Upper lobe of left lung (tissue), 6 donors: ENCODE measurements around the gene TMEM132C. TPM values are rescaled to one million over a fixed set of nuclear protein-coding genes. Genes with fewer than 3 reads are reported as not detected.

Source experiments
- ATAC-seq, 2 donors: fragments of 200-7000 bp; cut with Tn5 transposase; one replicate each; pipeline ENCODE4 v1.9.1; 2022; ENCODE audit warnings: mild to moderate bottlenecking in 2 of 2, moderate library complexity in 2 of 2; ENCODE audit not compliant: low FRiP score in 2 of 2
- DNase-seq, 2 donors: peaks; one replicate each; pipeline ENCODE4 v3.0.0-alpha.2; 2019 to 2020
- H3K27ac ChIP-seq, 4 donors: fragments of 200-600 bp; sonication (generic); one replicate each; pipeline ENCODE4 v1.5.1; 2016 to 2019
- H3K27me3 ChIP-seq, 4 donors: fragments of 200-600 bp; sonication (generic); one replicate each; pipeline ENCODE4 v1.5.1; 2017 to 2019
- H3K36me3 ChIP-seq, 4 donors: fragments of 200-600 bp; sonication (generic); one replicate each; pipeline ENCODE4 v1.5.1; 2016 to 2019
- H3K4me1 ChIP-seq, 4 donors: fragments of 200-600 bp; sonication (generic); one replicate each; pipeline ENCODE4 v1.5.1; 2018 to 2019
- H3K4me3 ChIP-seq, 4 donors: fragments of 200-600 bp; sonication (generic); one replicate each; pipeline ENCODE4 v1.5.1; 2017 to 2019; ENCODE audit warnings: mild to moderate bottlenecking in 2 of 4, moderate library complexity in 1 of 4
- H3K9me3 ChIP-seq, 4 donors: fragments of 200-600 bp; sonication (generic); one replicate each; pipeline ENCODE4 v1.5.1; 2018 to 2019
- EP300 ChIP-seq, 4 donors: sonication (generic); formaldehyde crosslinking; IDR thresholded peaks; one replicate each; pipeline ENCODE4 v1.5.1; 2017; ENCODE audit warnings: antibody characterized with exemption in 4 of 4, control low read depth in 2 of 4
- POLR2A ChIP-seq, 4 donors: fragments of 450-650 bp; IDR thresholded peaks; one replicate each; pipeline ENCODE4 v1.5.1; 2016 to 2017; ENCODE audit warnings: antibody characterized with exemption in 4 of 4, mild to moderate bottlenecking in 2 of 4
- POLR2AphosphoS5 ChIP-seq, 2 donors: sonication (generic); formaldehyde crosslinking; IDR thresholded peaks; one replicate each; pipeline ENCODE4 v1.5.1; 2017; ENCODE audit warnings: antibody characterized with exemption in 2 of 2
- WGBS, 2 donors: methylation state at CpG; one replicate each; pipeline ENCODE4 v1.1.5; 2017 to 2018; 5-methylcytosine and 5-hydroxymethylcytosine counted together
- total RNA-seq, 6 donors: library from RNA; depleted of rRNA in 4 of 6; stranded (reverse); fragments of >200 nt in 4 of 6; gene quantifications; one replicate each; pipeline versions ENCODE4 v1.1.0 to v1.2.1, GENCODE V29; 2016 to 2021
- TF ChIP-seq, protein P1 (sequence below), 6 experiments: fragments of 450-650 bp in 4 of 6; fragments of 200-600 bp in 2 of 6; sonication (generic) in 2 of 6; IDR thresholded peaks; one replicate each; pipeline ENCODE4 v1.5.1; 2016 to 2019; ENCODE audit warnings: antibody characterized with exemption in 6 of 6
- donor health status: DM: no; HTN: no; CAD: no; lungs with moderate emphysema.
- donor health status: DM: no; HTN: yes; CAD: no; lungs with severe emphysema.

Gene TMEM132C
- total RNA-seq: 1 to 10 TPM in 4 of 6 donors, under 1 TPM in 2; under 0.01 to 2.2 (median 1.1) TPM

DNA sequence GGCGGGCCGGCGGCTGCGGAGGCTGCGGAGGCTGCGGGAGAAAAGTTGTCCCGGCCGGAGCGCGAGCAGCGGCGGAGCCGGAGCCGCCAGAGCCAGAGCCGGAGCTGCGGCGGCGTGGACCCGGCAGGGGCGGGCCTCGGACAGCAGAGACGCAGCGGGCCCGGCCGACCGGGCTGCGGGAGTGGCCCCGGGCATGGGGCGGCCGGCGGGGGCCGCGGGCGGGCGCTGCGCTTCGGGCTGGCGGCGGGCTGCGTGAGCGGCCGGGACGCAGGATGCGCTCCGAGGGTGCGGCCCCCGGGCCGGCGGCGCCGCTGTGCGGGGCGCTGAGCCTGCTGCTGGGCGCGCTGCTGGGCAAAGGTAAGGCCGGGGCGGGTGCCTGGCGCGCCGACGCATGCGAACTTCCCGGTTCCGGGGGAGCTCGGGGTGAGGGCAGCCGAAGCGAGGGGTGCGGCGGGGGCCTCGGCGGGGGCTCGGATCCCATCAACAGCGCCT is at the start of gene TMEM132C:
TMEM132C (plus strand) TSS at position 40 of the 492 bp plus-strand sequence; CDS start at position 273, 233 bp downstream.
- Histone ChIP-seq H3K27ac (no peak within 1 kb of the TSS), H3K4me1 (peaks cover 0 to 20% (median 14%) of the 10 kb centered on the region in 4 donors), H3K36me3 (no peaks in the 10 kb centered on the region), H3K4me3 (peak within 1 kb of the TSS in 3 of 4 donors; percentile 27 to 41 (median 34)), H3K27me3 (peaks cover 0 to 24% (median 8%) of the 10 kb centered on the region in 4 donors), H3K9me3 (no peaks in the 10 kb centered on the region)
- TF ChIP-seq POLR2AphosphoS5 (IDR thresholded peaks at IDR 0.05) (no peak), EP300 (IDR thresholded peaks at IDR 0.05) (no peak), POLR2A (IDR thresholded peaks at IDR 0.05) (no peak)
- TF ChIP-seq, protein P1, sequence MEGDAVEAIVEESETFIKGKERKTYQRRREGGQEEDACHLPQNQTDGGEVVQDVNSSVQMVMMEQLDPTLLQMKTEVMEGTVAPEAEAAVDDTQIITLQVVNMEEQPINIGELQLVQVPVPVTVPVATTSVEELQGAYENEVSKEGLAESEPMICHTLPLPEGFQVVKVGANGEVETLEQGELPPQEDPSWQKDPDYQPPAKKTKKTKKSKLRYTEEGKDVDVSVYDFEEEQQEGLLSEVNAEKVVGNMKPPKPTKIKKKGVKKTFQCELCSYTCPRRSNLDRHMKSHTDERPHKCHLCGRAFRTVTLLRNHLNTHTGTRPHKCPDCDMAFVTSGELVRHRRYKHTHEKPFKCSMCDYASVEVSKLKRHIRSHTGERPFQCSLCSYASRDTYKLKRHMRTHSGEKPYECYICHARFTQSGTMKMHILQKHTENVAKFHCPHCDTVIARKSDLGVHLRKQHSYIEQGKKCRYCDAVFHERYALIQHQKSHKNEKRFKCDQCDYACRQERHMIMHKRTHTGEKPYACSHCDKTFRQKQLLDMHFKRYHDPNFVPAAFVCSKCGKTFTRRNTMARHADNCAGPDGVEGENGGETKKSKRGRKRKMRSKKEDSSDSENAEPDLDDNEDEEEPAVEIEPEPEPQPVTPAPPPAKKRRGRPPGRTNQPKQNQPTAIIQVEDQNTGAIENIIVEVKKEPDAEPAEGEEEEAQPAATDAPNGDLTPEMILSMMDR (IDR thresholded peaks at IDR 0.05): no peak
- peak in 1 of 2 donors; percentile 45 for ATAC-seq
- DNase-seq: peak in 1 of 2 donors; percentile 85
- 20% methylated on average over 8 of the region's 73 CpGs; no CpG with 5 or more reads in 1 of the 2 donors for WGBS, 2 donors

DNA sequence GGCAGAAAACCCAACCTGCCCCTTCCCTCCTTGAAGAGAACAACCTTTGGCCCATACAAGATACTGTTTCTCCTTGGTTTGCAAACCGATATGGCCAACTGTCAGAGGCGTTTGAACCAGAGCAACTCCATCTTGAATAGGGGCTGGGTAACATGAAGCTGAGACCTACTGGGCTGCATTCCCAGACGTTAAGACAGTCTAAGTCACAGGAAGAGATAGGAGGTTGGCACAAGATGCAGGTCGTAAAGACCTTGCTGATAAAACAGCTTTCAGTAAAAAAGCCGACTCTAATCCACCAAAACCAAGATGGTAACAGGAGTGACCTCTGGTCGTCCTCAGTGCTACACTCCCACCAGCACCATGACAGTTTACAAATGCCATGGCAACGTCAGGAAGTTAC is 42.7 kb upstream of the TMEM132C start:
- no peak for ATAC-seq
- Histone ChIP-seq H3K27me3 (no peaks in the 10 kb centered on the region), H3K36me3 (no peaks in the 10 kb centered on the region), H3K27ac (no peak overlapping the region), H3K4me3 (no peak overlapping the region), H3K9me3 (no peaks in the 10 kb centered on the region), H3K4me1 (no peaks in the 10 kb centered on the region)
- WGBS, 2 donors: 64 to 67% methylated on average over 7 of the region's 7 CpGs
- no peak for DNase-seq
- TF ChIP-seq EP300 (IDR thresholded peaks at IDR 0.05) (no peak), POLR2AphosphoS5 (IDR thresholded peaks at IDR 0.05) (no peak), POLR2A (IDR thresholded peaks at IDR 0.05) (no peak)
- TF ChIP-seq, protein P1 (IDR thresholded peaks at IDR 0.05): no peak

DNA sequence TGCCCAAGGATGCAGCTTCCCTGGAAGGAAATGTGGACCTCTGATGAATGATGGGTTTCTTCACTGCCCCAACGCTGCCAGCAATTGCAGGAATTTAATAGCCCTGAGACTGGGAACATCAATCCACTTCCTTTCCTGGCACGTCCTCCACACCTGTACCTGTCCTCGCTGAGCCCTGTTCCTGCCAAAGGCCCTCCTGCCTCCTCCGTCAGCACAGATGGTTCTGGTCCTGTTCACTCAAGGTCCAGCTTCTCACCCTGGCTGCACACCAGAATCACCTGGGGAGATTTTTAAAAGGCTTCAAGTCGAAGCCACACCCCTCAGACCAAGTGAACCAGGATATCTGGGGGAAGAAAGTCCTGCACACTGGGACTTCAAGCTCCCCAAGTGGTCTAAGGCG is 38.4 kb upstream of the TMEM132C start:
- TF ChIP-seq EP300 (IDR thresholded peaks at IDR 0.05) (no peak), POLR2AphosphoS5 (IDR thresholded peaks at IDR 0.05) (no peak), POLR2A (IDR thresholded peaks at IDR 0.05) (no peak)
- TF ChIP-seq, protein P1 (IDR thresholded peaks at IDR 0.05): no peak
- no peaks in the 10 kb centered on the region for H3K4me1 ChIP-seq
- no peak overlapping the region for H3K4me3 ChIP-seq
- H3K9me3 ChIP-seq: no peaks in the 10 kb centered on the region
- H3K27ac ChIP-seq: no peak overlapping the region
- WGBS, 2 donors: 64 to 67% methylated on average over 6 of the region's 6 CpGs
- no peak for ATAC-seq
- H3K36me3 ChIP-seq: no peaks in the 10 kb centered on the region
- DNase-seq: no peak
- H3K27me3 ChIP-seq: no peaks in the 10 kb centered on the region

DNA sequence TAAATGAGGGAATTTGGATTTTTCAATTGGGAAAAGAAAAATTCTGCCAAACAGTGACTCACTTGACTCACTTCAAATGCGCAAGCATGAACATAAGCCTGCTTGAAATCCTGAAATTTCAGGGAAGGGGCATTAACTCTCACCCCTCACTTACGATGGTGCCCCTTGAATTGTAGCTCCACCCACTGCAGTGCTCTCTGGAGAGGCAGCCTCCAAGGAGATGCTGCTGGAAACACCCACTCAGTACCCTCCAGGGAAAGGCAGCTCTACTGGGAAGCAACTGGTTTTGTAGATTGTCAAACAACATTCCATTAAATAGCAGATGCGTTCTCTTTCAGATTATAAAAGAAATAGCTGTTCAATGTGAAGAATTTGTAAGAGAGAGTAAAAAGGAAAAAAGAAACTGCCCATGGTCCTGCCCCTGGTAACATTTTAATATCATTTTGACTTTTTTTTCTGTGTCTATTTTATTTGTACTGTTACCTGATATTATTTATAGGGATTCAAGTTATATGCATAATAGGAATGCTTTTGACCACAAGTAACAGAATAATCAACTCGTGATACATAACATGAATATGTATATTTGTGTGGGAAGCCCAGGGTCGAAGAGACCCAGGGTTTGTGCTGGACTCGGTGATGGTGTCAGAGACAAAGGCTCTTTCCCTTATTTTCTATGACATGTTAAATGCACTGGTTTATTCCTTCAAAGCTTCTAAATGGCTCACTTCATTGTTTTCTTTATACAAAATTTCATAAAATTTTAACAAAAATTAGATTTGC is 31.1 kb upstream of the TMEM132C start:
- ATAC-seq (no peak), DNase-seq (no peak)
- Histone ChIP-seq H3K9me3 (no peaks in the 10 kb centered on the region), H3K27me3 (no peaks in the 10 kb centered on the region), H3K36me3 (no peaks in the 10 kb centered on the region), H3K27ac (no peak overlapping the region), H3K4me1 (no peaks in the 10 kb centered on the region), H3K4me3 (no peak overlapping the region)
- TF ChIP-seq EP300 (IDR thresholded peaks at IDR 0.05) (no peak), POLR2A (IDR thresholded peaks at IDR 0.05) (no peak), POLR2AphosphoS5 (IDR thresholded peaks at IDR 0.05) (no peak)
- TF ChIP-seq, protein P1 (IDR thresholded peaks at IDR 0.05): no peak
- 65 to 70% methylated on average over 6 of the region's 6 CpGs for WGBS, 2 donors
